OCI-LY7 (cell line): ENCODE data around the gene GCH1.

Experiments used
- EZH2phosphoT487 ChIP-seq: fragments of 200-600 bp; sonication (generic); IDR thresholded peaks from 2 replicates; pipeline ENCODE4 v1.6.1; 2018; ENCODE audit warnings: low read depth, borderline replicate concordance, mild to moderate bottlenecking, mixed run types, antibody characterized with exemption, low read length, moderate library complexity, mixed read lengths
- TF ChIP-seq, protein P1 (sequence below): fragments of 200-600 bp; sonication (generic); conservative IDR thresholded peaks from 2 replicates; pipeline ENCODE4 v1.5.1; 2014; ENCODE audit warnings: mild to moderate bottlenecking, antibody characterized with exemption, low read length, moderate library complexity, mixed read lengths

DNA sequence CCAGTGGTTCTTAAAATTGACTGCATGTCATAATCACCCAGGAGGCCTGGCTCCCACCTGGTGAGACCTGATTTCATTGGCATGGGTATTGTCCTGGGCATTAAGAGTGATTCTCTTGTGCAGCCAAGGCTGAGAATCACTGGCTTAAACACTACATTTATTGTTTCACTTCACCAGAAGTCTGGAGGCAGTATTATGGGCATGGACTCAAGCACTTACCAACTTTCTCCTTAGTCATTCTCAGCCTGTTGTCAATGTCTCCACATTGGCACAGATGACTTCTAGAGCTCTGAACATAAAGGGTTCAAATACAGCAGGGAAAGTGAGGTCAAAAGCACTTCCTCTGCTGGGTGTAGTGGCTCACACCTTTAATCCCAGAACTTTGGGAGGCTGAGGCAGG is 25.6 kb upstream of the GCH1 start:
- TF ChIP-seq, protein P1, sequence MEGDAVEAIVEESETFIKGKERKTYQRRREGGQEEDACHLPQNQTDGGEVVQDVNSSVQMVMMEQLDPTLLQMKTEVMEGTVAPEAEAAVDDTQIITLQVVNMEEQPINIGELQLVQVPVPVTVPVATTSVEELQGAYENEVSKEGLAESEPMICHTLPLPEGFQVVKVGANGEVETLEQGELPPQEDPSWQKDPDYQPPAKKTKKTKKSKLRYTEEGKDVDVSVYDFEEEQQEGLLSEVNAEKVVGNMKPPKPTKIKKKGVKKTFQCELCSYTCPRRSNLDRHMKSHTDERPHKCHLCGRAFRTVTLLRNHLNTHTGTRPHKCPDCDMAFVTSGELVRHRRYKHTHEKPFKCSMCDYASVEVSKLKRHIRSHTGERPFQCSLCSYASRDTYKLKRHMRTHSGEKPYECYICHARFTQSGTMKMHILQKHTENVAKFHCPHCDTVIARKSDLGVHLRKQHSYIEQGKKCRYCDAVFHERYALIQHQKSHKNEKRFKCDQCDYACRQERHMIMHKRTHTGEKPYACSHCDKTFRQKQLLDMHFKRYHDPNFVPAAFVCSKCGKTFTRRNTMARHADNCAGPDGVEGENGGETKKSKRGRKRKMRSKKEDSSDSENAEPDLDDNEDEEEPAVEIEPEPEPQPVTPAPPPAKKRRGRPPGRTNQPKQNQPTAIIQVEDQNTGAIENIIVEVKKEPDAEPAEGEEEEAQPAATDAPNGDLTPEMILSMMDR: no peak
- no peak for TF ChIP-seq EZH2phosphoT487
